H1 (cell line): Measurements from ENCODE around the gene GAR1.

Experiments used
- EZH2 ChIP-seq: fragments of 200-600 bp; sonication (generic); IDR thresholded peaks from 2 replicates; pipeline ENCODE4 v1.7.1; 2012; ENCODE audit warnings: low read depth, mild to moderate bottlenecking, moderate library complexity, low read length, inconsistent platforms; ENCODE audit not compliant: severe bottlenecking
- KDM5A ChIP-seq: fragments of 200-600 bp; IDR thresholded peaks from 2 replicates; pipeline ENCODE4 v1.7.1; 2012; ENCODE audit warnings: mild to moderate bottlenecking, low read length, inconsistent platforms, mixed read lengths
- NRF1 ChIP-seq: IDR thresholded peaks from 2 replicates; pipeline ENCODE4 v1.6.1; 2011; ENCODE audit warnings: mild to moderate bottlenecking, low read depth, low read length, improper control_type of control experiment
- POLR2A ChIP-seq, 2 experiments: IDR thresholded peaks; 1 replicate in 1 of 2; 2 replicates in 1 of 2; pipeline ENCODE4 v1.6.1; 2011; ENCODE audit warnings: low read depth in 2 of 2, low read length in 2 of 2, mild to moderate bottlenecking in 2 of 2; ENCODE audit errors: control extremely low read depth in 1 of 2
- RAD21 ChIP-seq, 2 experiments: IDR thresholded peaks in 1 of 2; conservative IDR thresholded peaks in 1 of 2; 2 replicates each; pipeline ENCODE4 v1.6.1; 2011; ENCODE audit warnings: low read depth in 2 of 2, low read length in 2 of 2, improper control_type of control experiment in 1 of 2, inconsistent platforms in 1 of 2, mild to moderate bottlenecking in 1 of 2, moderate library complexity in 1 of 2
- TF ChIP-seq, protein P1 (sequence below), 3 experiments: IDR thresholded peaks; 1 replicate in 2 of 3; 2 replicates in 1 of 3; pipeline versions ENCODE4 v1.5.1 to v1.6.1; 2011; ENCODE audit warnings: low read length in 3 of 3, mild to moderate bottlenecking in 3 of 3, inconsistent platforms in 2 of 3, low read depth in 1 of 3, moderate library complexity in 1 of 3; ENCODE audit not compliant: insufficient read depth in 1 of 3; ENCODE audit errors: control extremely low read depth in 1 of 3

DNA sequence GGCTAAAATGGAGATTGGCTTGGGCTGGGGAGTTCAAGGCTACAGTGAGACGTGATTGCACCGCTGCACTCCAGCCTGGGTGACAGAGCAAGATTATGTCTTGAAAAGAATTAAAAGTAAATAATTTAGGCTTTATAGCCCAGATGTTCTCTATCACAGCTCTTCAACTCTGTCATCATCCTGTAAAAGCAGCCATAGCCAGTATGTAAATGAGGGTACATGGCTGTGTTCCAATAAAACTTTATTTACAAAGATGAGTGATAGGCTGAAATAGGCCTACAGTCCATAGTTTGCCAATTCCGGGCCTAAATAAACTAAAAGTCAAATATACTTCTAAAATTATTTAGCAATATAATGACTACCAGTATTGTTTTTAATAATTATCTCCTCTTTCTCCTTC, 21.4 kb downstream of the GAR1 start:
- TF ChIP-seq POLR2A (IDR thresholded peaks at IDR 0.05; ENCODE audit: control extremely low read depth in 1 of 2, low read depth in 2 of 2, low read length in 2 of 2) (no peak), KDM5A (no peak), EZH2 (no peak), NRF1 (no peak), RAD21 (IDR thresholded peaks at IDR 0.05 in 1 of 2, conservative IDR thresholded peaks at IDR 0.05 in 1 of 2; ENCODE audit: low read depth in 2 of 2, low read length in 2 of 2) (no peak)
- TF ChIP-seq, protein P1, sequence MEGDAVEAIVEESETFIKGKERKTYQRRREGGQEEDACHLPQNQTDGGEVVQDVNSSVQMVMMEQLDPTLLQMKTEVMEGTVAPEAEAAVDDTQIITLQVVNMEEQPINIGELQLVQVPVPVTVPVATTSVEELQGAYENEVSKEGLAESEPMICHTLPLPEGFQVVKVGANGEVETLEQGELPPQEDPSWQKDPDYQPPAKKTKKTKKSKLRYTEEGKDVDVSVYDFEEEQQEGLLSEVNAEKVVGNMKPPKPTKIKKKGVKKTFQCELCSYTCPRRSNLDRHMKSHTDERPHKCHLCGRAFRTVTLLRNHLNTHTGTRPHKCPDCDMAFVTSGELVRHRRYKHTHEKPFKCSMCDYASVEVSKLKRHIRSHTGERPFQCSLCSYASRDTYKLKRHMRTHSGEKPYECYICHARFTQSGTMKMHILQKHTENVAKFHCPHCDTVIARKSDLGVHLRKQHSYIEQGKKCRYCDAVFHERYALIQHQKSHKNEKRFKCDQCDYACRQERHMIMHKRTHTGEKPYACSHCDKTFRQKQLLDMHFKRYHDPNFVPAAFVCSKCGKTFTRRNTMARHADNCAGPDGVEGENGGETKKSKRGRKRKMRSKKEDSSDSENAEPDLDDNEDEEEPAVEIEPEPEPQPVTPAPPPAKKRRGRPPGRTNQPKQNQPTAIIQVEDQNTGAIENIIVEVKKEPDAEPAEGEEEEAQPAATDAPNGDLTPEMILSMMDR (IDR thresholded peaks at IDR 0.05; ENCODE audit: control extremely low read depth in 1 of 3, insufficient read depth in 1 of 3, low read depth in 1 of 3, low read length in 3 of 3), result no peak
